Mononuclear cell (primary cell): Measurements from ENCODE around the gene SALL3. TPM values are rescaled to one million over a fixed set of nuclear protein-coding genes. Genes with fewer than 3 reads are reported as not detected.

Experiments
- H3K27me3 ChIP-seq: 2 replicates; pipeline ENCODE4 v1.6.0; 2011; ENCODE audit warnings: low read length, control low read depth; ENCODE audit not compliant: insufficient read depth
- H3K4me1 ChIP-seq: 2 replicates; pipeline ENCODE4 v1.5.1; 2011; ENCODE audit warnings: mild to moderate bottlenecking, low read length, control low read depth; ENCODE audit not compliant: insufficient read depth
- H3K4me3 ChIP-seq: 2 replicates; pipeline ENCODE4 v1.5.1; 2011; ENCODE audit warnings: mild to moderate bottlenecking, low read length, moderate library complexity
- H3K9me3 ChIP-seq: 2 replicates; pipeline ENCODE4 v1.5.1; 2011; ENCODE audit warnings: low read depth, mild to moderate bottlenecking, control low read depth, low read length
- total RNA-seq: library from RNA; depleted of rRNA; stranded (reverse); fragments of >200 nt; gene quantifications from one replicate; pipeline ENCODE4 v1.2.3, GENCODE V29; 2012

The SALL3 gene
- total RNA-seq, 1 donor: under 0.01 TPM

- Histone ChIP-seq H3K4me3 (no peak overlapping the region), H3K27me3 (no peaks in the 10 kb centered on the region), H3K9me3 (no peaks in the 10 kb centered on the region), H3K4me1 (no peaks in the 10 kb centered on the region)
Observed at GRCh38 chr18:78998371-78999071, 18.9 kb downstream of the SALL3 start.

DNA sequence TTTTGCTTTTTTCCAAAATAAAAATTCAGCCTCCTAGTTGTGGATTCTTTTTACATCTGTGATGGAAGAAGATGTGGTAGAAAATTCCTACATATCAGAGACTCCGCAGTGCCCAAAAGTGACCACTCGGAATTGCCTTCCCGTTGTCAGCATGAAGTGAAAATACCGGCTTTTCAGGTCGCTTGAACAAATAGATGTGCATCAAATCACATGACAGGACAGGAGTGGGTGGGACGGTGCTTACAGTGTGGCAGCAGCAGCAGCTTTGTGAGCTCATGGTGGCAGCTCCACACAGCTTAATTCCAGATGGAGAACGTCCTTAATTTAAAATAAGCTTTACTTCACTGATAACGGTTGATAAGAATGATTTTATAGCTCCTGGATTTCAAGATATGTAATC lies 20.3 kb downstream of the SALL3 start:
- H3K4me3 ChIP-seq: no peak overlapping the region
- H3K4me1 ChIP-seq: no peaks in the 10 kb centered on the region
- H3K9me3 ChIP-seq: no peaks in the 10 kb centered on the region
- H3K27me3 ChIP-seq: no peaks in the 10 kb centered on the region

DNA sequence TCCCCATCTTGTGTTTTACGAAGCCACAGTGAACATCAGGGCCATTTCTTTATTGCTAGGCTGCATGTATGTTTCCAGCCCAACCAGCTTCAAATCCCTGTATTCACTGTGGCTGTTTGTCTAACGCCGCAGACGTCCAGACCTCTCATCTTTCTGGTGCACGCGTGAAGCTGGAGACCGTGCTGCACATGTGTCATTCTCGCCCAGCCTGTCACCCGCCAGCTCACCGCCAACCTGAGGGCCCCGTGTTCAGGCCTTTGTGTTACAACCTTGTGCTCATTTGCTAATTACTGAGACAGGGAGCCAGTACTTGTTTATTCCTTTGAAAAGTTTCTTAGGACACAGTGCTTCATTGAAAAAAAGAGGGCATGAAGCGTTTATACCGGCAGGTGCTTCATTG lies 21.4 kb downstream of the SALL3 start:
- Histone ChIP-seq H3K4me3 (no peak overlapping the region), H3K4me1 (no peaks in the 10 kb centered on the region), H3K27me3 (no peaks in the 10 kb centered on the region), H3K9me3 (no peaks in the 10 kb centered on the region)

DNA sequence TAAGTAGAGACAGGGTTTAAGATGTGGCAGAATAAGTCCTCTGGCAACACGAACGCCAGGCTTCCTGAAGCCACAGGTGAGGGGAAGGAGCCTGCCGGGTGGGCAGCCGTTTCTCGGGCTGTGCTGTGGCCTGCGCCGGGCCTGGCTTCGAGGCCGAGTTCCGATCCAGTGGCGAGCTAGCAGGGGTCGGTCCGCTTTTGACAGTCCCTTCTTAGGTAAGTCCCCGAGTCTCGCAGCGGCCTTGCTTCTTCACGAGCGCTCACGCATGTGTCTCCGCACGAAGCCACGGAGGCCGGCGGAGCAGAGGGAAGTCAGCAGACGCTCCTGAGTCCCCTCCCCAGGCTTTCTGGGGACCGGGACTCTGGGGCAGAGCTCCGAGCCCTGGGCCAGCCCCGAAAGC lies 26.0 kb downstream of the SALL3 start:
- Histone ChIP-seq H3K9me3 (no peaks in the 10 kb centered on the region), H3K4me3 (no peak overlapping the region), H3K27me3 (no peaks in the 10 kb centered on the region), H3K4me1 (no peaks in the 10 kb centered on the region)

- H3K9me3 ChIP-seq: no peaks in the 10 kb centered on the region
- H3K4me3 ChIP-seq: no peak overlapping the region
- no peaks in the 10 kb centered on the region for H3K27me3 ChIP-seq
- no peaks in the 10 kb centered on the region for H3K4me1 ChIP-seq
Observed at GRCh38 chr18:79006106-79006795, 26.6 kb downstream of the SALL3 start.

DNA sequence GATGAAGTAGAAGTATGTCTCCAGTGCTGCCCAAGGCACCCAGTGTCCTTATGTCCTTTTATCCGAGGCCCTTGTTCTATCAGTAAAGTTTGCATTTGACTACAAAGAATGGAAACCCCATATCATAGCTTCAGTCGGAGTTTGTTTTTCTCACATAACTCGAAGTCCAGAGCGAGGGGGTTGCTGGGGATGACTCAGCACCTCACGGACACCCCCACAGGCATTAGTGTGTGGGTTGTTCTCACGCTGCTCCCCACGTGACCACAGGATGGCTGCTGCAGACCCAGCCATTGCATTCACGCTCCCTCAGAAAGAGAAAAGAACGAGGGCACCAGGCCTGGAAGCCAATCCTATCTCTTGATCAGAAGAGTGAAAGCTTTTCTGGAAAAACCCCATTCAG lies 27.8 kb downstream of the SALL3 start:
- no peaks in the 10 kb centered on the region for H3K27me3 ChIP-seq
- no peaks in the 10 kb centered on the region for H3K4me1 ChIP-seq
- H3K4me3 ChIP-seq: no peak overlapping the region
- H3K9me3 ChIP-seq: no peaks in the 10 kb centered on the region

DNA sequence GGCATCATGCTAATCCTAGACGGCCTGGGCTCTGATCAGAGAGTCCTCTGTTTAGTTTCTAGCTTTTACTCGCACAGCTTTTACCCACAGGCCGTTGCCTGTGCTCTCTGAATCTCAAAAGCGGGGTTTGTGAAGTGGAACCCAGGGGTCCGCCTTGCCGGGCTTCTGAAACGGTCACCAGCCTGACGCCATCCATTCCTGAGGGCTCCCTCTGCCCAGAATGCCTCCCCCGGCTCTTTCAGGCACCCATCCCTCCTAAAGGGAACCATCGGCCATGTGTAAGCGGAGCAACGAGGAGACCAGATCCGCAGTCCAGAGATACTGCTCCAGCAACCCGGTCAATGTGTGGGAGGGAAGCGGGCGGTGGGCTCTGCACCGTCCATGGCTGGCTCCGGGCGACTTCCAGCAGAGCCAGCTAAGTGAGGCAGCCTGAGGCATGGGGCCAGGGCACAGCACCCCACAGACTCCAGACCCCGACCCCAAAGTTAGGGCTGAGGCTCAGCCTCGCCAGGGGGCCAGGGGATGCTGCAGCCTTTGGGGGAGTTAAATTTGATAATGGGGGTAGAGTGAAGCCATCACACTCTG lies 28.8 kb downstream of the SALL3 start:
- Histone ChIP-seq H3K9me3 (no peaks in the 10 kb centered on the region), H3K27me3 (no peaks in the 10 kb centered on the region), H3K4me3 (no peak overlapping the region), H3K4me1 (no peaks in the 10 kb centered on the region)

GRCh38 chr18:79010802-79011201 lies 31.2 kb downstream of the SALL3 start:
- H3K4me3 ChIP-seq: no peak overlapping the region
- no peaks in the 10 kb centered on the region for H3K9me3 ChIP-seq
- no peaks in the 10 kb centered on the region for H3K4me1 ChIP-seq
- H3K27me3 ChIP-seq: no peaks in the 10 kb centered on the region

- Histone ChIP-seq H3K4me1 (no peaks in the 10 kb centered on the region), H3K27me3 (no peaks in the 10 kb centered on the region), H3K9me3 (no peaks in the 10 kb centered on the region), H3K4me3 (no peak overlapping the region)
Observed at GRCh38 chr18:79011300-79011870, 31.8 kb downstream of the SALL3 start.

GRCh38 chr18:79013869-79014268 lies 34.3 kb downstream of the SALL3 start:
- Histone ChIP-seq H3K27me3 (no peaks in the 10 kb centered on the region), H3K4me1 (no peaks in the 10 kb centered on the region), H3K4me3 (no peak overlapping the region), H3K9me3 (no peaks in the 10 kb centered on the region)

DNA sequence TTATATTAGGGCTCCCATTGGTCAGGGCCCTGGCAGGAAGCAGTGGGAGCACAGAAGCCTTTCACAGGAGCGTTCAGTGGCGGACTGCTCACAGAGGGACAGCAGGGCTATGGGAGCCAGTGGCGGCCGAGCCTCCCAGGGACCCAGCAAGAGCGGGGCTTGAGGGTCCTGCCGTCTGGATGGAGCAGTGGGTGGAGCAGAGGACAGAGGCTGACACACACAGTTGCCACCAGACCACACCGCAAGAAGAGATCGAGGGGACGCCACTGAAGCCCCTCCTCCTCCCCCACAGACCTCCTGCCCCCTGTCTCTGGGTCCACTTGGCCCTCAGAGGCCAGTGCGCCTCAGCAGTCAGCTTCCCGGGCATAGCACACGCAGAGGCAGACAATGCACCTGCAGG lies 39.3 kb downstream of the SALL3 start:
- Histone ChIP-seq H3K4me3 (no peak overlapping the region), H3K4me1 (no peaks in the 10 kb centered on the region), H3K9me3 (no peaks in the 10 kb centered on the region), H3K27me3 (no peaks in the 10 kb centered on the region)

- no peaks in the 10 kb centered on the region for H3K9me3 ChIP-seq
- no peaks in the 10 kb centered on the region for H3K4me1 ChIP-seq
- no peaks in the 10 kb centered on the region for H3K27me3 ChIP-seq
- no peak overlapping the region for H3K4me3 ChIP-seq
Observed at GRCh38 chr18:79019881-79020280, 40.3 kb downstream of the SALL3 start.

- no peak overlapping the region for H3K4me3 ChIP-seq
- no peaks in the 10 kb centered on the region for H3K9me3 ChIP-seq
- H3K27me3 ChIP-seq: no peaks in the 10 kb centered on the region
Observed at GRCh38 chr18:79022603-79023002, 43.0 kb downstream of the SALL3 start.

GRCh38 chr18:79026491-79026890 lies 46.9 kb downstream of the SALL3 start:
- H3K4me3 ChIP-seq: no peak overlapping the region
- no peaks in the 10 kb centered on the region for H3K9me3 ChIP-seq
- no peaks in the 10 kb centered on the region for H3K4me1 ChIP-seq
- H3K27me3 ChIP-seq: no peaks in the 10 kb centered on the region

More at GRCh38 chr18:79022603-79023002, 43.0 kb downstream of the SALL3 start:
- H3K4me1 ChIP-seq: no peaks in the 10 kb centered on the region

DNA sequence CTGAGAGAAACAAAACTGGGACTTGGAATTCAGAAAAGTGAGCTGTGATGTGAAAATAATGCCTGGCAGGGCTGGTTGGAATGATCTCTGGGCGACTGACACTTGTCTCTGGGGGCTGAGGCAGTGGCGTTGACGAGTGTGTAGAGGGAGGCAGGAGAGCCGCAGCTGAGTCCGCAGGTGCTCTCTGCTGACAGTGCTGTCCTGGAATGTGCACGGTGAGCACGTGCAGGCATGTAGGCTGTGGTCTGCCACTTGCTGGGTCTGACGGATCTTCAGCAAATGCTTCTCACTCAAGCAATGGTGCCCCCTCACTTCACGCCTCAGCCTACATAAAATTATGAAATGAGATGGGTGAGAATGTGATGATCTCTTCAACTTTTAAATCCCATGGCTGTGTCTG lies 51.1 kb downstream of the SALL3 start:
- Histone ChIP-seq H3K27me3 (no peaks in the 10 kb centered on the region), H3K4me1 (no peaks in the 10 kb centered on the region), H3K4me3 (no peak overlapping the region), H3K9me3 (no peaks in the 10 kb centered on the region)
